ENCODE measurements around the gene IDS.

The IDS gene

GRCh38 chrX:149495573-149496071 lies 9.5 kb downstream of the IDS start:
- Histone ChIP-seq H3K4me1 (ENCODE audit: low read depth, poor library complexity, severe bottlenecking) (peaks cover 5% of the 10 kb centered on the region), H3K4me2 (no peak overlapping the region), H3K4me3 (IDR thresholded peaks at IDR 0.05; ENCODE audit: insufficient read depth, low read depth, low read length) (no peak overlapping the region), H3K9ac (no peak overlapping the region), H3K27me3 (ENCODE audit: insufficient read depth, low read depth) (no peaks in the 10 kb centered on the region), H2AFZ (ENCODE audit: low read depth) (no peak overlapping the region), H3K27ac (no peak overlapping the region), H4K20me1 (ENCODE audit: insufficient read depth) (no peaks in the 10 kb centered on the region), H3K36me3 (ENCODE audit: insufficient read depth) (no peaks in the 10 kb centered on the region), H3K79me2 (ENCODE audit: insufficient read depth, low read depth) (no peaks in the 10 kb centered on the region)
- TF ChIP-seq, protein P1, sequence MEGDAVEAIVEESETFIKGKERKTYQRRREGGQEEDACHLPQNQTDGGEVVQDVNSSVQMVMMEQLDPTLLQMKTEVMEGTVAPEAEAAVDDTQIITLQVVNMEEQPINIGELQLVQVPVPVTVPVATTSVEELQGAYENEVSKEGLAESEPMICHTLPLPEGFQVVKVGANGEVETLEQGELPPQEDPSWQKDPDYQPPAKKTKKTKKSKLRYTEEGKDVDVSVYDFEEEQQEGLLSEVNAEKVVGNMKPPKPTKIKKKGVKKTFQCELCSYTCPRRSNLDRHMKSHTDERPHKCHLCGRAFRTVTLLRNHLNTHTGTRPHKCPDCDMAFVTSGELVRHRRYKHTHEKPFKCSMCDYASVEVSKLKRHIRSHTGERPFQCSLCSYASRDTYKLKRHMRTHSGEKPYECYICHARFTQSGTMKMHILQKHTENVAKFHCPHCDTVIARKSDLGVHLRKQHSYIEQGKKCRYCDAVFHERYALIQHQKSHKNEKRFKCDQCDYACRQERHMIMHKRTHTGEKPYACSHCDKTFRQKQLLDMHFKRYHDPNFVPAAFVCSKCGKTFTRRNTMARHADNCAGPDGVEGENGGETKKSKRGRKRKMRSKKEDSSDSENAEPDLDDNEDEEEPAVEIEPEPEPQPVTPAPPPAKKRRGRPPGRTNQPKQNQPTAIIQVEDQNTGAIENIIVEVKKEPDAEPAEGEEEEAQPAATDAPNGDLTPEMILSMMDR (conservative IDR thresholded peaks at IDR 0.05; ENCODE audit: low read depth, low read length), result no peak

- Histone ChIP-seq H3K27me3 (ENCODE audit: insufficient read depth, low read depth) (no peaks in the 10 kb centered on the region), H3K4me3 (IDR thresholded peaks at IDR 0.05; ENCODE audit: insufficient read depth, low read depth, low read length) (no peak overlapping the region), H3K4me2 (no peak overlapping the region), H3K79me2 (ENCODE audit: insufficient read depth, low read depth) (no peaks in the 10 kb centered on the region), H3K9ac (no peak overlapping the region), H4K20me1 (ENCODE audit: insufficient read depth) (no peaks in the 10 kb centered on the region), H3K4me1 (ENCODE audit: low read depth, poor library complexity, severe bottlenecking) (peaks cover under 1% of the 10 kb centered on the region), H3K36me3 (ENCODE audit: insufficient read depth) (no peaks in the 10 kb centered on the region), H3K27ac (no peak overlapping the region), H2AFZ (ENCODE audit: low read depth) (no peak overlapping the region)
- TF ChIP-seq, protein P1 (conservative IDR thresholded peaks at IDR 0.05; ENCODE audit: low read depth, low read length), result no peak
These were observed 10.1 kb downstream of the IDS start for GRCh38 chrX:149494844-149495565.

GRCh38 chrX:149493567-149494562 lies 11.2 kb downstream of the IDS start:
- TF ChIP-seq, protein P1 (conservative IDR thresholded peaks at IDR 0.05; ENCODE audit: low read depth, low read length), result no peak
- no peak overlapping the region for H2AFZ ChIP-seq (ENCODE audit: low read depth)

GRCh38 chrX:149491812-149492211 lies 13.3 kb downstream of the IDS start:
- no peak overlapping the region for H3K4me2 ChIP-seq
- TF ChIP-seq, protein P1 (conservative IDR thresholded peaks at IDR 0.05; ENCODE audit: low read depth, low read length), result no peak
- no peaks in the 10 kb centered on the region for H3K27me3 ChIP-seq (ENCODE audit: insufficient read depth, low read depth)
- no peaks in the 10 kb centered on the region for H4K20me1 ChIP-seq (ENCODE audit: insufficient read depth)
- H2AFZ ChIP-seq (ENCODE audit: low read depth), result no peak overlapping the region
- no peaks in the 10 kb centered on the region for H3K79me2 ChIP-seq (ENCODE audit: insufficient read depth, low read depth)
- no peaks in the 10 kb centered on the region for H3K36me3 ChIP-seq (ENCODE audit: insufficient read depth)
- no peak overlapping the region for H3K4me3 ChIP-seq (IDR thresholded peaks at IDR 0.05; ENCODE audit: insufficient read depth, low read depth, low read length)
- no peak overlapping the region for H3K27ac ChIP-seq
- H3K4me1 ChIP-seq (ENCODE audit: low read depth, poor library complexity, severe bottlenecking), result no peaks in the 10 kb centered on the region
- no peak overlapping the region for H3K9ac ChIP-seq

More at GRCh38 chrX:149493567-149494562, 11.2 kb downstream of the IDS start:
- H3K27ac ChIP-seq, result no peak overlapping the region
- no peaks in the 10 kb centered on the region for H4K20me1 ChIP-seq (ENCODE audit: insufficient read depth)
- no peak overlapping the region for H3K9ac ChIP-seq
- no peak overlapping the region for H3K4me2 ChIP-seq
- no peaks in the 10 kb centered on the region for H3K36me3 ChIP-seq (ENCODE audit: insufficient read depth)
- no peak overlapping the region for H3K4me3 ChIP-seq (IDR thresholded peaks at IDR 0.05; ENCODE audit: insufficient read depth, low read depth, low read length)
- H3K4me1 ChIP-seq (ENCODE audit: low read depth, poor library complexity, severe bottlenecking), result no peaks in the 10 kb centered on the region
- no peaks in the 10 kb centered on the region for H3K79me2 ChIP-seq (ENCODE audit: insufficient read depth, low read depth)
- no peaks in the 10 kb centered on the region for H3K27me3 ChIP-seq (ENCODE audit: insufficient read depth, low read depth)
